ENCODE measurements around the gene ARAP1.

- TF ChIP-seq CTCF (conservative IDR thresholded peaks at IDR 0.05; ENCODE audit: low read depth, low read length) (no peak), EZH2 (IDR thresholded peaks at IDR 0.05; ENCODE audit: borderline replicate concordance, low read depth, low read length, poor library complexity, severe bottlenecking) (no peak)
Observed at GRCh38 chr11:72680624-72681158, 71.5 kb downstream of the ARAP1 start.

Data from A673 (cell line).